GM12878 (cell line): ENCODE data around the gene RSPH1. TPM values are rescaled to one million over a fixed set of nuclear protein-coding genes. Genes with fewer than 3 reads are reported as not detected.

Experiments
- ATAC-seq: fragments of 200-7000 bp; cut with Tn5 transposase; 3 replicates; pipeline ENCODE4 v1.9.1; 2020; ENCODE audit warnings: mild to moderate bottlenecking, moderate library complexity
- BruUV-seq: library from RNA; stranded (reverse); fragments of 400-500 nt; replicated peaks from 2 replicates; lab custom pipeline; 2021; lab: Mats Ljungman, UMichigan
- CTCF ChIA-PET: fragments of 300-600 bp; sonication (Branson Sonifier 250); formaldehyde crosslinking; extraction: SDS; loops from one replicate; lab custom pipeline; 2021; ENCODE audit warnings: inconsistent platforms; lab: Yijun Ruan, JAX
- POLR2A ChIA-PET: fragments of 350-600 bp; formaldehyde crosslinking; extraction: SDS; loops from one replicate; lab custom pipeline; 2021; ENCODE audit warnings: inconsistent platforms; lab: Charles Lee
- RAD21 ChIA-PET: fragments of 300-600 bp; sonication (Branson Sonifier 250); formaldehyde crosslinking; loops from one replicate; lab custom pipeline; 2023; ENCODE audit warnings: antibody characterized with exemption; ENCODE audit not compliant: unreplicated experiment; lab: Charles Lee
- SMC1A ChIA-PET: fragments of 300-600 bp; sonication (Branson Sonifier 250); formaldehyde crosslinking; loops from one replicate; lab custom pipeline; 2023; ENCODE audit not compliant: unreplicated experiment, uncharacterized antibody; lab: Charles Lee
- DNase-seq: peaks from one replicate; pipeline ENCODE4 v3.0.0-alpha.2; 2011; ENCODE audit warnings: low read depth, low spot score
- FAIRE-seq: peaks from 3 replicates; lab custom pipeline; 2011; peaks lifted over from hg19 to GRCh38; lab: Jason Lieb, UNC
- H2AFZ ChIP-seq: 2 replicates; pipeline ENCODE4 v1.6.0; 2011; ENCODE audit warnings: low read depth, low read length, control low read depth; ENCODE audit not compliant: control insufficient read depth
- H3K27ac ChIP-seq: 2 replicates; pipeline ENCODE4 v1.5.1; 2011; ENCODE audit warnings: control low read depth; ENCODE audit not compliant: control insufficient read depth, insufficient read depth
- H3K27me3 ChIP-seq, 2 experiments: replicated peaks in 1 of 2; 2 replicates each; pipeline versions ENCODE4 v1.6.0 to v1.6.1; 2011; ENCODE audit warnings: low read length in 1 of 2; ENCODE audit not compliant: control insufficient read depth in 2 of 2, insufficient read depth in 2 of 2
- H3K36me3 ChIP-seq, 2 experiments: 2 replicates each; pipeline ENCODE4 v1.5.1; 2011; ENCODE audit warnings: low read length in 1 of 2; ENCODE audit not compliant: control insufficient read depth in 2 of 2, insufficient read depth in 2 of 2
- H3K4me1 ChIP-seq: 2 replicates; pipeline ENCODE4 v1.6.1; 2011; ENCODE audit warnings: mild to moderate bottlenecking, low read length, moderate library complexity, mixed read lengths; ENCODE audit not compliant: control insufficient read depth, insufficient read depth
- H3K4me2 ChIP-seq: 2 replicates; pipeline ENCODE4 v1.6.0; 2011; ENCODE audit warnings: control low read depth; ENCODE audit not compliant: control insufficient read depth, insufficient read depth
- H3K4me3 ChIP-seq: fragments of 200-600 bp; sonication (generic); 2 replicates; pipeline ENCODE4 v1.5.1; 2016
- H3K79me2 ChIP-seq: 2 replicates; pipeline ENCODE4 v1.6.0; 2011; ENCODE audit warnings: low read length; ENCODE audit not compliant: control insufficient read depth, insufficient read depth
- H3K9ac ChIP-seq: 2 replicates; pipeline ENCODE4 v1.8.0; 2011; ENCODE audit warnings: low read length, control low read depth, mixed read lengths; ENCODE audit not compliant: control insufficient read depth, insufficient read depth
- H3K9me3 ChIP-seq: replicated peaks from 3 replicates; pipeline ENCODE4 v1.5.1; 2011; ENCODE audit warnings: mild to moderate bottlenecking, low read length; ENCODE audit not compliant: control insufficient read depth, insufficient read depth
- H4K20me1 ChIP-seq: 2 replicates; pipeline ENCODE4 v1.6.0; 2011; ENCODE audit not compliant: control insufficient read depth, insufficient read depth
- CREM ChIP-seq: IDR thresholded peaks from 2 replicates; pipeline ENCODE4 v1.6.1; 2014; ENCODE audit warnings: antibody characterized with exemption, low read depth
- DPF2 ChIP-seq: fragments of 450-650 bp; IDR thresholded peaks from 2 replicates; pipeline ENCODE4 v1.6.1; 2017; ENCODE audit warnings: mild to moderate bottlenecking
- ETV6 ChIP-seq, 2 experiments: fragments of 450-650 bp in 1 of 2; IDR thresholded peaks in 1 of 2; conservative IDR thresholded peaks in 1 of 2; 2 replicates each; pipeline ENCODE4 v1.6.1; 2014; ENCODE audit warnings: antibody characterized with exemption in 1 of 2, borderline replicate concordance in 1 of 2, low read depth in 1 of 2, mild to moderate bottlenecking in 1 of 2, moderate library complexity in 1 of 2
- LARP7 ChIP-seq: fragments of 450-650 bp; IDR thresholded peaks from 2 replicates; pipeline ENCODE4 v1.6.1; 2017; ENCODE audit warnings: mild to moderate bottlenecking
- NFIC ChIP-seq: IDR thresholded peaks from 2 replicates; pipeline ENCODE4 v1.6.1; 2012; ENCODE audit warnings: low read depth, mild to moderate bottlenecking, inconsistent platforms, low read length, moderate library complexity
- NR2C1 ChIP-seq: fragments of 450-650 bp; IDR thresholded peaks from 2 replicates; pipeline ENCODE4 v1.6.1; 2017; ENCODE audit warnings: antibody characterized with exemption, mild to moderate bottlenecking, moderate library complexity
- POLR2AphosphoS5 ChIP-seq: IDR thresholded peaks from 2 replicates; pipeline ENCODE4 v1.6.1; 2011; ENCODE audit warnings: mild to moderate bottlenecking, low read length, inconsistent platforms
- POU2F2 ChIP-seq: IDR thresholded peaks from 3 replicates; pipeline ENCODE4 v1.6.1; 2011; ENCODE audit warnings: low read depth, mild to moderate bottlenecking, low read length, borderline replicate concordance
- RAD51 ChIP-seq: fragments of 450-650 bp; IDR thresholded peaks from 2 replicates; pipeline ENCODE4 v1.6.1; 2016; ENCODE audit warnings: moderate library complexity, mild to moderate bottlenecking, inconsistent platforms
- RB1 ChIP-seq: fragments of 450-650 bp; formaldehyde crosslinking; IDR thresholded peaks from 2 replicates; pipeline ENCODE4 v1.6.1; 2017; ENCODE audit warnings: mild to moderate bottlenecking, borderline replicate concordance
- RUNX3 ChIP-seq: IDR thresholded peaks from 2 replicates; pipeline ENCODE4 v1.6.1; 2012; ENCODE audit warnings: low read length, inconsistent platforms
- SP1 ChIP-seq: IDR thresholded peaks from one replicate; pipeline ENCODE4 v1.6.1; 2011; ENCODE audit warnings: low read depth, low read length
- STAT1 ChIP-seq: fragments of 450-650 bp; conservative IDR thresholded peaks from 2 replicates; pipeline ENCODE4 v1.6.1; 2014; ENCODE audit warnings: antibody characterized with exemption, mild to moderate bottlenecking
- ZBTB40 ChIP-seq: fragments of 450-650 bp; IDR thresholded peaks from 2 replicates; pipeline ENCODE4 v1.6.1; 2016; ENCODE audit warnings: mild to moderate bottlenecking, moderate library complexity, borderline replicate concordance
- WGBS: methylation state at CpG from one replicate; pipeline ENCODE4 v1.1.6; 2016; ENCODE audit warnings: low lambda C conversion rate; ENCODE audit not compliant: insufficient replicate concordance, insufficient coverage; ENCODE audit errors: missing lambda C conversion rate; 5-methylcytosine and 5-hydroxymethylcytosine counted together
- in situ Hi-C: fragments of 300-500 bp; cut with MboI; formaldehyde crosslinking; loops from 9 replicates; pipeline ENCODE4 v1.14.3; 2018; ENCODE audit warnings: mixed read lengths
- intact Hi-C: fragments of 100-400 bp; cut with micrococcal nuclease; formaldehyde crosslinking; loops from one replicate; pipeline ENCODE4 v1.14.2; 2022; ENCODE audit not compliant: unreplicated experiment
- polyA plus RNA-seq, 11 experiments: library from polyadenylated mRNA; depleted of rRNA in 4 of 11; unstranded in 6 of 11; stranded (reverse) in 5 of 11; fragments of >200 nt; fragmentation: Nextera tagmentation in 4 of 11; fragmentation: Illumina TruSeq in 1 of 11; extraction: Ambion mirVana in 4 of 11; extraction: Trizol in 1 of 11; gene quantifications; 1 replicate in 1 of 11; 2 replicates in 10 of 11; pipeline versions ENCODE4 v1.2.1 to v1.2.3, GENCODE V29; 2011 to 2016; ENCODE audit warnings: inconsistent platforms in 2 of 11, missing spikeins in 2 of 11, low read depth in 1 of 11
- total RNA-seq, 4 experiments: library from RNA; depleted of rRNA in 3 of 4; stranded (reverse); fragments of >200 nt in 3 of 4; fragmentation: Illumina TruSeq in 1 of 4; extraction: Trizol in 1 of 4; gene quantifications; 2 replicates each; pipeline versions ENCODE4 v1.2.1 to v1.2.3, GENCODE V29; 2013 to 2021
- TF ChIP-seq, protein P1 (sequence below): IDR thresholded peaks from 2 replicates; pipeline ENCODE4 v1.6.1; 2012; ENCODE audit warnings: mild to moderate bottlenecking, low read depth, low read length

Gene RSPH1
- total and polyA plus RNA-seq, 10 of the 15 experiments (the other 5 are each of a cell fraction or from before 2014, with no cell fraction given): 0.11 to 1.4 (median 0.38) TPM

DNA sequence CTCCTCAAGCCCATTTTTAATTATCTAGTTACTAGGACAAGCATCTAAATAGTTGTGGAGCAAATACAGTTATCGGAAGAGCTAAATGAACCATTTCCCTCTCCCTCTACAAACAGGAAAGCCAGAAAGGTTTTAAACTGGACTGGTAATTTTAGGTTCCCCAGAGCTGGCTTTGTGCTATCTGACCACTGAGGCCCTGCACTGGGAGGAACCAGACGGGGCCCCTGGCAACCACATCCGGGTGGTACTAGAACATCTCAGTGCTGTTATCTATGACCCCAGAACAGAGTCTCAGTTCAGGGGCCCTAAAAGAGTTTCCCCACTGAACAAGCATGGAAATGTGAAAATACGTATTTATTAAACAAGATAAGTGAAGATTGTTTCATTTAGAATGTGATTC is 7.7 kb upstream of the RSPH1 start (continued):
- no peak for TF ChIP-seq POU2F2
- no peak for TF ChIP-seq DPF2
- peak; percentile 92 for TF ChIP-seq RUNX3
- TF ChIP-seq SP1: peak; percentile 35
- no peak for TF ChIP-seq POLR2AphosphoS5
- peak; percentile 52 for TF ChIP-seq CREM
- TF ChIP-seq, all 136 proteins: peak for 9

GRCh38 chr21:42500736-42501135 is 4.7 kb upstream of the RSPH1 start:
- Histone ChIP-seq H3K36me3 (no peaks in the 10 kb centered on the region), H3K9me3 (no peaks in the 10 kb centered on the region), H3K27ac (no peak overlapping the region), H3K4me1 (peaks cover 35% of the 10 kb centered on the region), H2AFZ (no peak overlapping the region), H3K4me2 (no peak overlapping the region), H3K27me3 (no peaks in the 10 kb centered on the region), H3K4me3 (no peak overlapping the region), H4K20me1 (no peaks in the 10 kb centered on the region), H3K9ac (no peak overlapping the region), H3K79me2 (no peaks in the 10 kb centered on the region)
- WGBS: 45% methylated on average over 5 of the region's 5 CpGs
- FAIRE-seq (no peak), ATAC-seq (no peak), DNase-seq (no peak)
- POLR2A ChIA-PET: interaction anchor here (1.8 kb wide), 1 partner anchor 22 kb away, joined by 9 read pairs; no protein-coding TSS in a partner anchor
- no TSS peak for BruUV-seq
- no peak for TF ChIP-seq LARP7
- TF ChIP-seq STAT1: no peak
- TF ChIP-seq, protein P1, sequence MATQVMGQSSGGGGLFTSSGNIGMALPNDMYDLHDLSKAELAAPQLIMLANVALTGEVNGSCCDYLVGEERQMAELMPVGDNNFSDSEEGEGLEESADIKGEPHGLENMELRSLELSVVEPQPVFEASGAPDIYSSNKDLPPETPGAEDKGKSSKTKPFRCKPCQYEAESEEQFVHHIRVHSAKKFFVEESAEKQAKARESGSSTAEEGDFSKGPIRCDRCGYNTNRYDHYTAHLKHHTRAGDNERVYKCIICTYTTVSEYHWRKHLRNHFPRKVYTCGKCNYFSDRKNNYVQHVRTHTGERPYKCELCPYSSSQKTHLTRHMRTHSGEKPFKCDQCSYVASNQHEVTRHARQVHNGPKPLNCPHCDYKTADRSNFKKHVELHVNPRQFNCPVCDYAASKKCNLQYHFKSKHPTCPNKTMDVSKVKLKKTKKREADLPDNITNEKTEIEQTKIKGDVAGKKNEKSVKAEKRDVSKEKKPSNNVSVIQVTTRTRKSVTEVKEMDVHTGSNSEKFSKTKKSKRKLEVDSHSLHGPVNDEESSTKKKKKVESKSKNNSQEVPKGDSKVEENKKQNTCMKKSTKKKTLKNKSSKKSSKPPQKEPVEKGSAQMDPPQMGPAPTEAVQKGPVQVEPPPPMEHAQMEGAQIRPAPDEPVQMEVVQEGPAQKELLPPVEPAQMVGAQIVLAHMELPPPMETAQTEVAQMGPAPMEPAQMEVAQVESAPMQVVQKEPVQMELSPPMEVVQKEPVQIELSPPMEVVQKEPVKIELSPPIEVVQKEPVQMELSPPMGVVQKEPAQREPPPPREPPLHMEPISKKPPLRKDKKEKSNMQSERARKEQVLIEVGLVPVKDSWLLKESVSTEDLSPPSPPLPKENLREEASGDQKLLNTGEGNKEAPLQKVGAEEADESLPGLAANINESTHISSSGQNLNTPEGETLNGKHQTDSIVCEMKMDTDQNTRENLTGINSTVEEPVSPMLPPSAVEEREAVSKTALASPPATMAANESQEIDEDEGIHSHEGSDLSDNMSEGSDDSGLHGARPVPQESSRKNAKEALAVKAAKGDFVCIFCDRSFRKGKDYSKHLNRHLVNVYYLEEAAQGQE: no peak
- no peak for TF ChIP-seq NFIC
- TF ChIP-seq ZBTB40: no peak
- TF ChIP-seq NR2C1: no peak
- no peak for TF ChIP-seq RAD51
- TF ChIP-seq ETV6 (conservative IDR thresholded peaks at IDR 0.05 in 1 of 2, IDR thresholded peaks at IDR 0.05 in 1 of 2; ENCODE audit: borderline replicate concordance in 1 of 2, low read depth in 1 of 2): no peak
- TF ChIP-seq RB1: no peak
- in situ Hi-C loops (no loop called here), intact Hi-C loops (no loop called here)
- SMC1A ChIA-PET: interaction anchor here (1.9 to 2.7 kb wide), 2 partner anchors 23 to 36 kb away, joined by 4 to 7 read pairs; no protein-coding TSS in a partner anchor
- RAD21 ChIA-PET: interaction anchor here (0.9 to 1.5 kb wide), 3 partner anchors 14 to 34 kb away, joined by 3 to 5 read pairs (median 5); no protein-coding TSS in a partner anchor
- CTCF ChIA-PET: interaction anchor here (0.7 to 2.1 kb wide), 4 partner anchors 9 to 32 kb away, joined by 3 to 4 read pairs (median 4); no protein-coding TSS in a partner anchor
